ENCODE data around the gene BAIAP2.

DNA sequence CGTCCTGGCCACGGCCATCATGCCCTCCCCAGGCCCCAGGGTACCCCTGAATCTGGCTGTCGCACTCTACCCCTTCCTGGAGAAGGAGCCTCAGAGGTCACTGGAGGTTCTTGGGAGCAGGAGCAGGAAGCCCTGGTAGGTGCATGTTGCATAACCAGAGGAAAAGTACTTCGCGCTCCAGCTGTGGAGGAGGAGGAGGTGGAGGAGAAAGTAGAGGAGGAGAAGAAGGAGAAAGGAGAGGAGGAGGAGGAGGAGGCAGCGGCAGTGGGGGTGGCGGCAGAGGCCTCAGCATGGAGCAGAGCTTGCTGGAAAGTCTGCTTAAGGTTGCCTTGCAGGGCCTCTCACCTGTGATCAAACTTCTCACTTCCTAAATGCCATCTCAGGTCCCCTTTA, 61.8 kb downstream of the BAIAP2 start:
- TF ChIP-seq EZH2 (IDR thresholded peaks at IDR 0.05) = no peak
- no peak for TF ChIP-seq POLR2AphosphoS5 (IDR thresholded peaks at IDR 0.05; ENCODE audit: borderline replicate concordance, low read depth, low read length)
- no peak for TF ChIP-seq FOXP2 (optimal IDR thresholded peaks at IDR 0.05; ENCODE audit: control extremely low read depth, extremely low read length, insufficient read depth)
